GM12874 (cell line): ENCODE measurements around the gene TSC22D2.

Experiments
- CTCF ChIP-seq: IDR thresholded peaks from 2 replicates; pipeline ENCODE4 v1.5.1; 2011; ENCODE audit warnings: low read depth, mild to moderate bottlenecking, control low read depth, low read length, moderate library complexity; ENCODE audit not compliant: insufficient read depth

The TSC22D2 gene

GRCh38 chr3:150408221-150409124, at the start of gene TSC22D2:
TSS of gene TSC22D2 (plus strand) at chr3:150408298. CDS start at chr3:150409351, 1,053 bp downstream.
- no peak for TF ChIP-seq CTCF

GRCh38 chr3:150359381-150359780, 48.7 kb upstream of the TSC22D2 start:
- TF ChIP-seq CTCF = no peak

- no peak for TF ChIP-seq CTCF
Measured at GRCh38 chr3:150360966-150361365, 47.1 kb upstream of the TSC22D2 start.

- TF ChIP-seq CTCF = no peak
Measured at GRCh38 chr3:150362515-150363302, 45.4 kb upstream of the TSC22D2 start.

- no peak for TF ChIP-seq CTCF
Measured at GRCh38 chr3:150363420-150363819, 44.7 kb upstream of the TSC22D2 start.

GRCh38 chr3:150365132-150365604, 42.9 kb upstream of the TSC22D2 start:
- TF ChIP-seq CTCF = no peak

GRCh38 chr3:150367757-150368156, 40.3 kb upstream of the TSC22D2 start:
- TF ChIP-seq CTCF = no peak
